H1 (cell line): ENCODE measurements around the gene LCE2B. TPM values are rescaled to one million over a fixed set of nuclear protein-coding genes. Genes with fewer than 3 reads are reported as not detected.

Experiments
- CTCF ChIA-PET: fragments of 300-600 bp; sonication (Branson Sonifier 250); formaldehyde crosslinking; loops from one replicate; lab custom pipeline; 2021; ENCODE audit not compliant: partially characterized antibody; lab: Charles Lee
- POLR2A ChIA-PET: fragments of 300-600 bp; sonication (Branson Sonifier 250); formaldehyde crosslinking; loops from one replicate; lab custom pipeline; 2021; ENCODE audit warnings: inconsistent platforms; ENCODE audit not compliant: partially characterized antibody; lab: Charles Lee
- DNase-seq, 2 experiments: peaks; one replicate each; pipeline versions ENCODE4 v3.0.0 to v3.0.0-alpha.2; 2010 to 2022; ENCODE audit warnings: low spot score in 2 of 2, low read depth in 1 of 2, mixed read lengths in 1 of 2
- FAIRE-seq: peaks from 2 replicates; lab custom pipeline; 2011; peaks lifted over from hg19 to GRCh38; lab: Jason Lieb, UNC
- H2AFZ ChIP-seq: 2 replicates; pipeline ENCODE4 v1.8.1; 2012; ENCODE audit warnings: low read length, inconsistent platforms
- H2AK5ac ChIP-seq: 2 replicates; pipeline ENCODE4 v1.6.1; 2013; ENCODE audit warnings: low read depth, low read length
- H2BK120ac ChIP-seq: replicated peaks from 2 replicates; pipeline ENCODE3; 2013; ENCODE audit warnings: low read depth, low read length, inconsistent platforms
- H2BK12ac ChIP-seq: 2 replicates; pipeline ENCODE4 v1.6.1; 2013; ENCODE audit warnings: low read depth, low read length
- H2BK15ac ChIP-seq: 2 replicates; pipeline ENCODE4 v1.6.1; 2013; ENCODE audit warnings: low read length
- H2BK20ac ChIP-seq: 2 replicates; pipeline ENCODE4 v1.6.1; 2013; ENCODE audit warnings: low read length
- H2BK5ac ChIP-seq: 2 replicates; pipeline ENCODE4 v1.6.1; 2013; ENCODE audit warnings: low read depth, low read length
- H3K14ac ChIP-seq: 2 replicates; pipeline ENCODE4 v1.6.1; 2013; ENCODE audit warnings: inconsistent platforms; ENCODE audit not compliant: insufficient read length
- H3K18ac ChIP-seq: 2 replicates; pipeline ENCODE4 v1.6.1; 2013; ENCODE audit warnings: low read length; ENCODE audit errors: extremely low read depth
- H3K23ac ChIP-seq: 2 replicates; pipeline ENCODE4 v1.6.1; 2013; ENCODE audit warnings: inconsistent platforms; ENCODE audit not compliant: insufficient read length
- H3K23me2 ChIP-seq: 2 replicates; pipeline ENCODE4 v1.6.1; 2013; ENCODE audit warnings: low read depth, low read length
- H3K27ac ChIP-seq: 2 replicates; pipeline ENCODE4 v1.6.1; 2011; ENCODE audit warnings: low read depth, low read length, inconsistent platforms
- H3K27me3 ChIP-seq, 4 experiments: replicated peaks in 1 of 4; 1 replicate in 1 of 4; 2 replicates in 3 of 4; pipeline versions ENCODE4 v1.6.1 to v1.8.1; 2011 to 2013; ENCODE audit warnings: low read length in 3 of 4, mild to moderate bottlenecking in 3 of 4, inconsistent platforms in 2 of 4, mixed read lengths in 2 of 4, moderate library complexity in 1 of 4; ENCODE audit not compliant: control insufficient read depth in 3 of 4, insufficient read depth in 3 of 4; ENCODE audit errors: extremely low read depth in 1 of 4
- H3K36me3 ChIP-seq, 4 experiments: 2 replicates each; pipeline versions ENCODE4 v1.6.1 to v1.8.1; 2011 to 2013; ENCODE audit warnings: mild to moderate bottlenecking in 4 of 4, low read length in 3 of 4, moderate library complexity in 2 of 4, control low read depth in 1 of 4, inconsistent platforms in 1 of 4; ENCODE audit not compliant: insufficient read depth in 4 of 4, control insufficient read depth in 2 of 4
- H3K4ac ChIP-seq: replicated peaks from 2 replicates; pipeline ENCODE3; 2013; ENCODE audit warnings: low read length, low read depth, mixed read lengths, inconsistent platforms; ENCODE audit not compliant: insufficient read length
- H3K4me1 ChIP-seq, 4 experiments: replicated peaks in 1 of 4; 1 replicate in 1 of 4; 2 replicates in 3 of 4; pipeline versions ENCODE4 v1.6.1 to v1.8.1; 2011 to 2013; ENCODE audit warnings: low read length in 3 of 4, inconsistent platforms in 2 of 4, mixed read lengths in 1 of 4; ENCODE audit not compliant: insufficient read depth in 4 of 4, control insufficient read depth in 3 of 4
- H3K4me2 ChIP-seq, 2 experiments: 2 replicates each; pipeline versions ENCODE4 v1.6.1 to v1.8.1; 2011 to 2013; ENCODE audit warnings: low read depth in 2 of 2, low read length in 2 of 2, control low read depth in 1 of 2, inconsistent platforms in 1 of 2, mild to moderate bottlenecking in 1 of 2; ENCODE audit not compliant: insufficient read depth in 1 of 2
- H3K4me3 ChIP-seq, 4 experiments: fragments of 200-600, 300-600 bp in 1 of 4; sonication (generic), shearing (Covaris generic), sonication (Bioruptor Twin) in 1 of 4; 2 replicates each; pipeline versions ENCODE4 v1.5.1 to v1.8.1; 2011 to 2016; ENCODE audit warnings: low read length in 4 of 4, low read depth in 3 of 4, control low read depth in 2 of 4, inconsistent platforms in 2 of 4, mild to moderate bottlenecking in 2 of 4, mixed read lengths in 1 of 4, moderate library complexity in 1 of 4; ENCODE audit not compliant: insufficient read depth in 2 of 4; ENCODE audit errors: extremely low read depth in 1 of 4
- H3K56ac ChIP-seq: replicated peaks from 2 replicates; pipeline ENCODE3; 2013; ENCODE audit warnings: low read depth, mild to moderate bottlenecking, mixed read lengths, low read length, inconsistent platforms; ENCODE audit not compliant: insufficient read length
- H3K79me1 ChIP-seq: 2 replicates; pipeline ENCODE4 v1.6.1; 2013; ENCODE audit warnings: low read depth, low read length, control low read depth
- H3K79me2 ChIP-seq, 2 experiments: 2 replicates each; pipeline versions ENCODE4 v1.6.1 to v1.8.1; 2012 to 2013; ENCODE audit warnings: low read length in 2 of 2, mild to moderate bottlenecking in 2 of 2, inconsistent platforms in 1 of 2; ENCODE audit not compliant: insufficient read depth in 2 of 2, control insufficient read depth in 1 of 2
- H3K9ac ChIP-seq, 4 experiments: replicated peaks in 1 of 4; 1 replicate in 1 of 4; 2 replicates in 3 of 4; pipeline versions ENCODE4 v1.6.1 to v1.8.1; 2011 to 2013; ENCODE audit warnings: low read depth in 3 of 4, low read length in 3 of 4, control low read depth in 2 of 4, mild to moderate bottlenecking in 2 of 4, moderate library complexity in 2 of 4, inconsistent platforms in 1 of 4; ENCODE audit errors: extremely low read depth in 1 of 4
- H3K9me3 ChIP-seq, 2 experiments: 2 replicates each; pipeline versions ENCODE4 v1.6.1 to v1.8.1; 2012 to 2013; ENCODE audit warnings: mild to moderate bottlenecking in 2 of 2, moderate library complexity in 2 of 2, control low read depth in 1 of 2, inconsistent platforms in 1 of 2, low read depth in 1 of 2, low read length in 1 of 2, mixed read lengths in 1 of 2; ENCODE audit not compliant: insufficient read depth in 2 of 2
- H4K20me1 ChIP-seq, 2 experiments: replicated peaks in 1 of 2; 2 replicates each; pipeline versions ENCODE3 to v1.8.1; 2011 to 2013; ENCODE audit warnings: inconsistent platforms in 2 of 2, low read length in 2 of 2, mild to moderate bottlenecking in 1 of 2; ENCODE audit not compliant: insufficient read depth in 2 of 2, control insufficient read depth in 1 of 2
- H4K5ac ChIP-seq: 2 replicates; pipeline ENCODE4 v1.6.1; 2013; ENCODE audit warnings: low read length, low read depth, mixed read lengths, inconsistent platforms; ENCODE audit not compliant: insufficient read length
- H4K8ac ChIP-seq: 2 replicates; pipeline ENCODE4 v1.8.0; 2013; ENCODE audit warnings: mild to moderate bottlenecking, moderate library complexity, low read length, inconsistent platforms; ENCODE audit not compliant: insufficient read depth; ENCODE audit errors: extremely low read depth
- H4K91ac ChIP-seq: replicated peaks from 2 replicates; pipeline ENCODE3; 2013; ENCODE audit warnings: low read length, mixed read lengths, inconsistent platforms; ENCODE audit not compliant: insufficient read length
- WGBS, 2 experiments: shearing (Covaris generic) in 1 of 2; methylation state at CpG; one replicate each; pipeline versions ENCODE4 v1.1.6 to v1.1.7; 2013 to 2015; ENCODE audit warnings: low lambda C conversion rate in 2 of 2, mixed read lengths in 2 of 2, inconsistent platforms in 1 of 2, low coverage in 1 of 2, missing lambda C conversion rate in 1 of 2; ENCODE audit not compliant: insufficient replicate concordance in 2 of 2, insufficient coverage in 1 of 2, insufficient read length in 1 of 2; ENCODE audit errors: extremely low coverage in 1 of 2, missing lambda C conversion rate in 1 of 2; 5-methylcytosine and 5-hydroxymethylcytosine counted together
- polyA plus RNA-seq, 7 experiments: library from polyadenylated mRNA; depleted of rRNA in 3 of 7; stranded (reverse) in 5 of 7; unstranded in 2 of 7; fragments of >200 nt in 5 of 7; fragments of 200-250 nt in 2 of 7; gene quantifications; 1 replicate in 5 of 7; 2 replicates in 1 of 7; 4 replicates in 1 of 7; pipeline versions ENCODE4 v1.2.1 to v1.2.3, GENCODE V29; 2011 to 2013; ENCODE audit warnings: missing spikeins in 2 of 7, mixed read lengths in 2 of 7
- total RNA-seq: library from RNA; stranded (reverse); fragmentation: NEBNext Ultra II Directional; extraction: Animal tissue kit (Norgen Biotek cat#: 25700); gene quantifications from 2 replicates; pipeline ENCODE4 v1.2.1, GENCODE V29; 2021
- TF ChIP-seq, protein P1 (sequence below): IDR thresholded peaks from 2 replicates; pipeline ENCODE4 v1.6.1; 2011; ENCODE audit warnings: low read length, improper control_type of control experiment

LCE2B gene
- total and polyA plus RNA-seq, 2 of the 8 experiments (the other 6 are each of a cell fraction or from before 2014, with no cell fraction given) = not detected

DNA sequence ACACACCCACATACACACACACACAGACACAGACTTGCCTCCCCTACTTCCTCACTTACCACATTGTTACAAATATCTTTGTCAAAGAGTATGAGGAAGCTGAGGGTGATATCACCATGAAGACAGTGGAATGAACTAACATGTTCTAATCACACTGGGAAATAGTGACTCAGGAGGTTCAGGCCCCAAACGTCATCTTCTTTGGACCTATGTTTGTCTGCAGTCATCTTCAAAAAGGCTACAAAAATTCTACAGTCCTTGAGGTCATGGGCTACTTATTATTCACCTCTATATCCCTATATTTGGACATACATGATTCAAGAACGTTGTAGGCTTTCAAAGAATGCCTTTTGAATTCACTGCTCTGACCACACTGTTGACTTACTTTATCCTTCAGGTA is 12.9 kb upstream of the LCE2B start:
- ChIA-PET CTCF (no interaction called here), POLR2A (no interaction called here)
- Histone ChIP-seq H3K4ac (no peak overlapping the region), H3K9me3 (peaks cover 67 to 81% of the 10 kb centered on the region in 2 experiments), H4K91ac (no peak overlapping the region), H2AK5ac (no peak overlapping the region), H4K8ac (no peak overlapping the region), H3K23me2 (no peaks in the 10 kb centered on the region; the same call in 1 of the 2 replicates), H3K56ac (no peak overlapping the region), H4K5ac (no peak overlapping the region), H4K20me1 (no peaks in the 10 kb centered on the region), H3K79me2 (no peaks in the 10 kb centered on the region), H3K4me3 (no peak overlapping the region), H3K27me3 (no peaks in the 10 kb centered on the region), H3K18ac (no peak overlapping the region), H3K23ac (no peak overlapping the region), H3K9ac (no peak overlapping the region), H3K14ac (no peak overlapping the region), H2BK5ac (no peak overlapping the region), H2AFZ (no peak overlapping the region), H2BK120ac (no peak overlapping the region), H3K4me2 (no peak overlapping the region), H3K27ac (no peak overlapping the region), H3K4me1 (no peaks in the 10 kb centered on the region), H2BK15ac (no peak overlapping the region), H2BK20ac (no peak overlapping the region), H2BK12ac (no peak overlapping the region), H3K36me3 (no peaks in the 10 kb centered on the region), H3K79me1 (no peaks in the 10 kb centered on the region)
- no peak for DNase-seq
- FAIRE-seq = no peak
- TF ChIP-seq, protein P1, sequence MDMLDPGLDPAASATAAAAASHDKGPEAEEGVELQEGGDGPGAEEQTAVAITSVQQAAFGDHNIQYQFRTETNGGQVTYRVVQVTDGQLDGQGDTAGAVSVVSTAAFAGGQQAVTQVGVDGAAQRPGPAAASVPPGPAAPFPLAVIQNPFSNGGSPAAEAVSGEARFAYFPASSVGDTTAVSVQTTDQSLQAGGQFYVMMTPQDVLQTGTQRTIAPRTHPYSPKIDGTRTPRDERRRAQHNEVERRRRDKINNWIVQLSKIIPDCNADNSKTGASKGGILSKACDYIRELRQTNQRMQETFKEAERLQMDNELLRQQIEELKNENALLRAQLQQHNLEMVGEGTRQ = no peak
- WGBS, 2 experiments = 34% methylated on average over 2 of the region's 2 CpGs; no CpG with 5 or more reads in 1 of the 2 experiments
